ENCODE data around the gene STH.
A peak's percentile ranks its signal among the peaks of the same experiment; 100 is the strongest.
"Not testable (repeated sequence)": the region's sequence is repeated elsewhere in the genome, so short reads cannot be mapped to it uniquely, and the experiment has no call there.

The STH gene

DNA sequence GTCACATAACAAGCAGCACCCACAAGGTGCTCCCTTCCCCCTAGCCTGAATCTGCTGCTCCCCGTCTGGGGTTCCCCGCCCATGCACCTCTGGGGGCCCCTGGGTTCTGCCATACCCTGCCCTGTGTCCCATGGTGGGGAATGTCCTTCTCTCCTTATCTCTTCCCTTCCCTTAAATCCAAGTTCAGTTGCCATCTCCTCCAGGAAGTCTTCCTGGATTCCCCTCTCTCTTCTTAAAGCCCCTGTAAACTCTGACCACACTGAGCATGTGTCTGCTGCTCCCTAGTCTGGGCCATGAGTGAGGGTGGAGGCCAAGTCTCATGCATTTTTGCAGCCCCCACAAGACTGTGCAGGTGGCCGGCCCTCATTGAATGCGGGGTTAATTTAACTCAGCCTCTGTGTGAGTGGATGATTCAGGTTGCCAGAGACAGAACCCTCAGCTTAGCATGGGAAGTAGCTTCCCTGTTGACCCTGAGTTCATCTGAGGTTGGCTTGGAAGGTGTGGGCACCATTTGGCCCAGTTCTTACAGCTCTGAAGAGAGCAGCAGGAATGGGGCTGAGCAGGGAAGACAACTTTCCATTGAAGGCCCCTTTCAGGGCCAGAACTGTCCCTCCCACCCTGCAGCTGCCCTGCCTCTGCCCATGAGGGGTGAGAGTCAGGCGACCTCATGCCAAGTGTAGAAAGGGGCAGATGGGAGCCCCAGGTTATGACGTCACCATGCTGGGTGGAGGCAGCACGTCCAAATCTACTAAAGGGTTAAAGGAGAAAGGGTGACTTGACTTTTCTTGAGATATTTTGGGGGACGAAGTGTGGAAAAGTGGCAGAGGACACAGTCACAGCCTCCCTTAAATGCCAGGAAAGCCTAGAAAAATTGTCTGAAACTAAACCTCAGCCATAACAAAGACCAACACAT lies at the start of gene STH:
STH (plus strand) TSS at position 264 of the 913 bp plus-strand sequence; CDS start at position 294, 30 bp downstream.
- DNase-seq = no peak

DNA sequence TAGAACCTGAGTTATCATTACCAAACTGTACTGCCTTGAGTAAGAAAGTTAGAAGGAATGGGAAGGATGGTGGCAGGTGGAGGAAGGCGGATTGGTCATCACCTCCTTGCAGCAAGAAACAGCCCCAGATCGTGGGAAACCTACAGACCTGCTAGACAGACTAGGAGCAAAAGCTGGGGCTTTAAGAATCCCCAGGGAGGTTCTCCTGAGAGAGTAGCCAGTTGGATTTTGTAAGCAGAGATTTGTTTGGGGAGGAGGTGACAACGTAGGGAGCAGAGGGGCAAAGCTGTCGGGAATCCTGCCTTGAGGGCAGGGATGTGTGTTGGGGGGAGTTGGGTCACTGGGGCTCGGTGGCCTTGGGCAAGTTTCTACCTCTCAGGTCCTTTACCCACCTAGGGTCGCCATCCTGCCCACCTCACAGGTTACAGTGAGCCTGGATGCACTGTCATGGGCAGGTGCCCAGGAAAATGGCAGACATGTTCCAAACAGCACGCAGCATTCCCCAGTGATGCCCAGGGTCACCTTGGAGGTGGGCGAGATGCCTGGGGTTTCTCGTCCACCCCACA lies 49.2 kb upstream of the STH start:
- no peak for DNase-seq

DNA sequence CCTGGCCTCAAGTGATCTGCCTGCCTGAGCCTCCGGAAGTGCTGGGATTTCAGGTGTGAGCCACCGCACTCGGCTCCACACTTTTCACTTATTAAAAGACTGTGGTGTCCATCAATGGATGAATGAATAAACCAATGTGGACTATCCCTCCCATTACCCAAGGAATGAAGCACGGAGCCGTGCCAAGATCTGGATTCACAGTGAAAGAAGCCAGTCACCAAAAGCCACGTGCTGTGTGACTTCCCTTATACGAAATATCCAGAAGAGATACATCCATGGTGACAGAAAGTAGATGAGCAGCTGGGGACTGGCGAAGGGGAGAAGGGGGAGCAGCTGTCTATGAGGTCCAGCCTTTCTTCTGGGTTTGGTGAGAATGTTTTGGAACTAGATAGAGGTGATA lies 48.2 kb upstream of the STH start:
- no peak for DNase-seq

DNA sequence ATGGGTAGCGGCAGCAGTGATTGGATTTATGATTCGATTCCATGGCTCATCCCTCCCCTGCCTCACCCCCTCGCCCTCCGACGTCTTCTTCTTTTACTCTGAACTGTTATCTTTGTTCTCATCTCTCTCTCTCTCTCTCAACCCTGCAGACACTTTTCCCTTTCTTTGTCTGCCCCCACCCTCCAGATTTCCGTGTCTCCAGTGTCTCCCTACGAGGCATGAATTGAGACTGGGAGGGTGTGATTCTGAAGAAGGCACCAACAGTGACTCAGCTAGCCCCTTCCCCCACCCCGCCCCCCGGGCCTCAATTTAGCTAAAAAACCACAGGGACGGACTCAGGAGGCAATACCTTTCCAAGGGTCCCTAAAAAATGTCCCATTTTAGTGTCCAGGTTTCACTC lies 47.6 kb upstream of the STH start:
- no peak for DNase-seq

DNA sequence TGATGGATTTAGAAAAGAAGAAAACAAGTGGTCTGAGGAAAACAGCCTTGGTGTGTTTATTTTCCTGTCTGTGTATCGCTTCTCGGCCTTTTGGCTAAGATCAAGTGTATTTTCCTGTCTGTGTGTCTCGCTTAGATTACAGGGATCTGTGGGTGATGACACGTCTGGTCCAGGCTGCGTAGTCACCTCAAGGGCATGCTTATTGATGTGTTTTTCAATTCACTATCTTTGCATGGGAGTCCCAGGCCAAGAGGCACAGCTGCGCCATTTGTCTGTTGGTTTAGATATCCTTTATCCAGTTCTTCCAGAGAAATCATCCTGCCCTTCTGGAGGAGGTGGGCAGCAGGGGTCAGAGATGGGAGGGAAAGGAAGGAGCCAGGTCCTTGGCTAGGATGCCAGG lies 47.1 kb upstream of the STH start:
- DNase-seq = no peak

GRCh38 chr17:45952814-45953320 lies 46.2 kb upstream of the STH start:
- no peak for DNase-seq

DNA sequence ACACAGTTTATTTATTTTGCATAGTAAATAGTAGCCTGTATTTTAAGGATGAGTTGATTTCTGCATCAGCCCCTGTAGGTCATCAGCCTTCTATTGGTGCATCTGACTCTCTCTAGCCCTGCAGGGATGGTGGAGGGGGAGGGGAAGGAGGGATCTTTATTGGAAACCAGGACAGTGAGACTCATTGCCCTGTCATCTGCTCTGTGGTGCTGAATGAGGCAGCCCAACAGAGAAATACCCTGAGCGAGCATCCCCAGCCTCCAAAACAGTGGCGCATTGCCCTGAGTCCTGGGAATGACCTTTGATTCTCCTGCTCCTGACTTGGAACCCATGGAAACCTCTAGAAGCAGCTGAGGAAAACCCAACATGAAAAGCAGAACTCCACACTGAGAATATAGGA lies 45.5 kb upstream of the STH start:
- no peak for DNase-seq

GRCh38 chr17:45954914-45955313 lies 44.1 kb upstream of the STH start:
- no peak for DNase-seq

DNA sequence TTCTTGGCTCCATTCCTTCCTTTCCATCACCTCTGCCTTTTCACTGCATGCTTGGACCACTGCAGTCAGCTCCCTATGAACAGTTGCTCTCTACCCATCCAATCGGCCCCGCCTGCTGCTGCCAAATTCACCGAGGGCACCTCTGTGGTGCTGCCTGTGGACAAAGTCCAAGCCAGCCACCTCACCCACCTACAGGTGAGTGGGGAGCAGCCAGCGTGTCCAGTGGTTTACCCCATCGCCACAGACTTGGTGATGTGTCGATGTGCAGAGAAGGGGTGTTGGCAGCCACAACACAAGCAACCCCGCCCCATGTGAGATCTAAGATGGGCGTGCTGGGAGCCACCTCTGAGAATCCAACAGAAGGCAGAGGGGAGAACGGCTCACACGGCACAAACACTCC lies 43.7 kb upstream of the STH start:
- DNase-seq = no peak

DNA sequence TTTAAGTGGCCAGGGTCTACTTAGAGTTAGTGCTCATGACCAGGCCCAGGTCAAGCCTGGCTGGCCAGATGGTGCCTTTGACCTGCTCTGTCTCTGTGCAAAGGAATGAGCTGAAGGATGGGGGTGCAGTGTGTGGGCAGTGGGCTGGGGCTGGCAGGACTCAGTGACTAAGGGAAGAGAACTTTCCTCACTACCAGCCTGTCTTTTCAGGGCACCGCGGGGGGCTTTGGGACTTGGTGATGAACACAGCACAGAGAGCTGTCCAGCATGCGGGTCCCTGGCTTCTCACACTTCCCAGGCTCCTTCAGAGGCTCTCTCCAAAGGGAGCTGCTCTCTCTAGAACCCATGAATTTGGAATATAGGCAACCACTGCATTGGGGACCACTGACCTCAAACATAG lies 43.0 kb upstream of the STH start:
- no peak for DNase-seq

GRCh38 chr17:45956746-45957145 lies 42.3 kb upstream of the STH start:
- DNase-seq = not testable (repeated sequence)

GRCh38 chr17:45958307-45958706 lies 40.7 kb upstream of the STH start:
- DNase-seq = no peak

DNA sequence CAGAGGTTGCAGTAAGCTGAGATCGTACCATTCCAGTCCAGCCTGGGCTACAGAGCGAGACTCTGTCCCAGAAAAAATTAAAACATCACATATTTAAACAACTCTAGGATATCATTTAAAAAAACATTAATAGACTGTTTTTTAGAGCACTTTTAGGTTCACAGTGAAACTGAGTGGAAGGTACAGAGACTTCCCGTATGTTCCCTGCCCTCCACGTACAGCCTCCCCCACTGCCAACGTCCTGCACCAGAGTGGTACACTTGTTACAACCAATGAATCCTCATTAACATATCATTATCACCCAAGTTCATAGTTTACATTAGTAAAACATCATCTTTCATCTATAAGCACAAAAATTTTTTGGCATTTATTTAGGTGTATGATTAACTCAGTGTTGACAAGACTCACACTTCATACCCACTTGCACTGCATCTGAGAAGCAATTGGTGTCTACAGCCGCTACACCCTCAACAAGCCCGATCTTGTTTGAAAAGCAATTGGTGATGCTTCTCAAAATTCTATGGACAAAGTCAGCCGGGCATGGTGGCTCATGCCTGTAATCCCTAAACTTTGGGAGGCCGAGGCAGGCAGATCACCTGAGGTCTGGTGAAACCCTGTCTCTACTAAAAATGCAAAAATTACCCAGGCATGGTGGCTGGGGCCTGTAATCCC lies 39.9 kb upstream of the STH start:
- no peak for DNase-seq

- DNase-seq = no peak
These were observed 38.7 kb upstream of the STH start for GRCh38 chr17:45960311-45960710.

GRCh38 chr17:45961206-45961605 lies 37.8 kb upstream of the STH start:
- DNase-seq = no peak

DNA sequence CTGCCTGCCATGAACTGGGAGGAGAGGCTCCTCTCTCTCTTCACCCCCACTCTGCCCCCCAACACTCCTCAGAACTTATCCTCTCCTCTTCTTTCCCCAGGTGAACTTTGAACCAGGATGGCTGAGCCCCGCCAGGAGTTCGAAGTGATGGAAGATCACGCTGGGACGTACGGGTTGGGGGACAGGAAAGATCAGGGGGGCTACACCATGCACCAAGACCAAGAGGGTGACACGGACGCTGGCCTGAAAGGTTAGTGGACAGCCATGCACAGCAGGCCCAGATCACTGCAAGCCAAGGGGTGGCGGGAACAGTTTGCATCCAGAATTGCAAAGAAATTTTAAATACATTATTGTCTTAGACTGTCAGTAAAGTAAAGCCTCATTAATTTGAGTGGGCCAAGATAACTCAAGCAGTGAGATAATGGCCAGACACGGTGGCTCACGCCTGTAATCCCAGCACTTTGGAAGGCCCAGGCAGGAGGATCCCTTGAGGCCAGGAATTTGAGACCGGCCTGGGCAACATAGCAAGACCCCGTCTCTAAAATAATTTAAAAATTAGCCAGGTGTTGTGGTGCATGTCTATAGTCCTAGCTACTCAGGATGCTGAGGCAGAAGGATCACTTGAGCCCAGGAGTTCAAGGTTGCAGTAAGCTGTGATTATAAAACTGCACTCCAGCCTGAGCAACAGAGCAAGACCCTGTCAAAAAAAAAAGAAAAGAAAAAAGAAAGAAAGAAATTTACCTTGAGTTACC lies 36.7 kb upstream of the STH start:
- no peak for DNase-seq

GRCh38 chr17:45963283-45963682 lies 35.8 kb upstream of the STH start:
- DNase-seq = no peak

- DNase-seq = peak; percentile 71
These were observed 35.2 kb upstream of the STH start for GRCh38 chr17:45963889-45964288.

DNA sequence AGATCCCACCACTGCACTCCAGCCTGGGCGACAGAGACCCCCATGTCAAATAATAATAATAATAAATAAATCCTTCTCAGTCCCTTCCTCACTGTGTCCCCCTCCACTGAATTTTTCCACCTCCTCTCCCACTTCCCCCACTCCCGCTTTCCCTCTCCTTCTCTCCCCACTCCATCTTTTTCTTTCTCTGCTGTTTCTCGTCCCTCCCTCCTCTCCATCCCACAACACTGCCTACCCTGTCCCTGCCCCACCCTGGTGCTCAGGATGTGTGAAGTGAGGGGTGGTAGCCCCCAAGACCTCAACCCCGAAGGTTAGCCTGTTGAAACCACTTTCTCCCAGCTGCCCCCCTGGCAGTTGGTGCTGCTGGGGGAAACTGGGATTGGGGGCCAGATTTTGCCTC lies 34.4 kb upstream of the STH start:
- DNase-seq = no peak

DNA sequence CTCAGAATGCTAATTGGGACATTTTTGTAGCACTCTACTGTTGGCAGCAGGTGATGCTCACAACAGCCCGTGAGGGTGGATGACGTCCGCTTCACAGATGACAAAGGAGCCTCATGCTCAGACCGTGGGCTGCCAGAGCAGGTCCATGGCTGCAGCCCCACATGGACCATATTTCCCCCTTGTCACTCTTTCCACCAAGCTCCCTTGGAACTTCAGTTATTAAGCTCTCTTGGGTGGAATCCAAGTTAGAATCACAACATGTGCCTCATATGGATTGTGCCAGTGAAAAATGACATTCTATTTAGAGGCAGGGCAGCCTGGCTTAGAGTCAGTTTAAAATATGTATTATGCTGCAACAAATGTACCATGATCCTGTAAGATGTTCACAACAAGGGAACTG lies 33.2 kb upstream of the STH start:
- no peak for DNase-seq

GRCh38 chr17:45966606-45967280 lies 32.3 kb upstream of the STH start:
- no peak for DNase-seq

- DNase-seq = no peak
These were observed 31.7 kb upstream of the STH start for GRCh38 chr17:45967378-45967777.

- DNase-seq = no peak
These were observed 30.3 kb upstream of the STH start for GRCh38 chr17:45968732-45969131.

All from NCI-H2107 (cell line).